HEK293 (cell line): ENCODE data around the gene NEIL1.

ENCODE experiments used
- CTCF ChIP-seq: fragments of 450-650 bp; formaldehyde crosslinking; IDR thresholded peaks from 2 replicates; pipeline ENCODE4 v1.5.1; 2016; ENCODE audit warnings: missing biosample characterization, missing genetic modification characterization
- GLI4 ChIP-seq: fragments of 450-650 bp; formaldehyde crosslinking; IDR thresholded peaks from 2 replicates; pipeline ENCODE4 v1.5.1; 2016; ENCODE audit warnings: missing biosample characterization, missing genetic modification characterization
- GLIS2 ChIP-seq: fragments of 450-650 bp; formaldehyde crosslinking; IDR thresholded peaks from 2 replicates; pipeline ENCODE4 v1.5.1; 2016; ENCODE audit warnings: missing biosample characterization, missing genetic modification characterization
- HIC1 ChIP-seq: fragments of 450-650 bp; formaldehyde crosslinking; IDR thresholded peaks from 2 replicates; pipeline ENCODE4 v1.5.1; 2016; ENCODE audit warnings: missing biosample characterization, missing genetic modification characterization
- IKZF3 ChIP-seq: fragments of 450-650 bp; IDR thresholded peaks from 2 replicates; pipeline ENCODE4 v1.5.0; 2018; ENCODE audit warnings: missing biosample characterization, mild to moderate bottlenecking, missing genetic modification characterization, moderate library complexity
- KLF10 ChIP-seq: fragments of 450-650 bp; IDR thresholded peaks from 2 replicates; pipeline ENCODE4 v1.5.1; 2018; ENCODE audit warnings: missing biosample characterization, mild to moderate bottlenecking, missing genetic modification characterization
- MEIS1 ChIP-seq: sonication (generic); formaldehyde crosslinking; IDR thresholded peaks from 2 replicates; pipeline ENCODE4 v1.8.1; 2022; ENCODE audit warnings: missing genetic modification reagents, mild to moderate bottlenecking, borderline replicate concordance
- MZF1 ChIP-seq: fragments of 450-650 bp; formaldehyde crosslinking; IDR thresholded peaks from 2 replicates; pipeline ENCODE4 v1.5.1; 2017; ENCODE audit warnings: missing biosample characterization, missing genetic modification characterization, borderline replicate concordance
- TCF7L2 ChIP-seq: IDR thresholded peaks from 2 replicates; pipeline ENCODE4 v1.6.1; 2011; ENCODE audit warnings: low read depth, mild to moderate bottlenecking, inconsistent platforms, low read length, moderate library complexity, borderline replicate concordance
- WT1 ChIP-seq: fragments of 450-650 bp; formaldehyde crosslinking; IDR thresholded peaks from 2 replicates; pipeline ENCODE4 v1.5.1; 2016; ENCODE audit warnings: missing biosample characterization, missing genetic modification characterization
- ZBTB20 ChIP-seq: fragments of 450-650 bp; formaldehyde crosslinking; IDR thresholded peaks from 2 replicates; pipeline ENCODE4 v1.5.1; 2016; ENCODE audit warnings: missing biosample characterization, missing genetic modification characterization
- ZFHX2 ChIP-seq: fragments of 450-650 bp; formaldehyde crosslinking; conservative IDR thresholded peaks from 2 replicates; pipeline ENCODE4 v1.5.1; 2016; ENCODE audit warnings: missing biosample characterization, missing genetic modification characterization
- ZIC2 ChIP-seq: fragments of 450-650 bp; formaldehyde crosslinking; IDR thresholded peaks from 2 replicates; pipeline ENCODE4 v1.5.1; 2016; ENCODE audit warnings: missing biosample characterization, missing genetic modification characterization
- ZNF112 ChIP-seq: fragments of 450-650 bp; formaldehyde crosslinking; IDR thresholded peaks from 2 replicates; pipeline ENCODE4 v1.5.0; 2017; ENCODE audit warnings: missing biosample characterization, missing genetic modification characterization
- ZNF121 ChIP-seq: fragments of 450-650 bp; formaldehyde crosslinking; IDR thresholded peaks from 2 replicates; pipeline ENCODE4 v1.5.1; 2016; ENCODE audit warnings: missing biosample characterization, missing genetic modification characterization
- ZNF132 ChIP-seq: fragments of 450-650 bp; formaldehyde crosslinking; IDR thresholded peaks from 2 replicates; pipeline ENCODE4 v1.5.1; 2017; ENCODE audit warnings: missing biosample characterization, missing genetic modification characterization, borderline replicate concordance
- ZNF146 ChIP-seq: fragments of 450-650 bp; formaldehyde crosslinking; IDR thresholded peaks from 2 replicates; pipeline ENCODE4 v1.5.1; 2016; ENCODE audit warnings: missing biosample characterization, missing genetic modification characterization
- ZNF148 ChIP-seq: fragments of 450-650 bp; formaldehyde crosslinking; IDR thresholded peaks from 2 replicates; pipeline ENCODE4 v1.5.0; 2017; ENCODE audit warnings: missing biosample characterization, missing genetic modification characterization, borderline replicate concordance
- ZNF157 ChIP-seq: fragments of 450-650 bp; formaldehyde crosslinking; IDR thresholded peaks from 2 replicates; pipeline ENCODE4 v1.5.1; 2016; ENCODE audit warnings: missing biosample characterization, missing genetic modification characterization
- ZNF174 ChIP-seq: fragments of 450-650 bp; formaldehyde crosslinking; IDR thresholded peaks from 2 replicates; pipeline ENCODE4 v1.5.0; 2017; ENCODE audit warnings: missing biosample characterization, mild to moderate bottlenecking, missing genetic modification characterization
- ZNF2 ChIP-seq: fragments of 450-650 bp; formaldehyde crosslinking; IDR thresholded peaks from 2 replicates; pipeline ENCODE4 v1.5.1; 2016; ENCODE audit warnings: missing biosample characterization, missing genetic modification characterization
- ZNF221 ChIP-seq: fragments of 450-650 bp; formaldehyde crosslinking; IDR thresholded peaks from 2 replicates; pipeline ENCODE4 v1.5.1; 2017; ENCODE audit warnings: missing biosample characterization, missing genetic modification characterization, borderline replicate concordance
- ZNF292 ChIP-seq: fragments of 450-650 bp; formaldehyde crosslinking; IDR thresholded peaks from 2 replicates; pipeline ENCODE4 v1.5.1; 2016; ENCODE audit warnings: low read depth, missing biosample characterization, missing genetic modification characterization, borderline replicate concordance
- ZNF366 ChIP-seq: fragments of 450-650 bp; formaldehyde crosslinking; conservative IDR thresholded peaks from 2 replicates; pipeline ENCODE4 v1.5.1; 2016; ENCODE audit warnings: missing biosample characterization, missing genetic modification characterization
- ZNF473 ChIP-seq: fragments of 450-650 bp; formaldehyde crosslinking; IDR thresholded peaks from 2 replicates; pipeline ENCODE4 v1.5.1; 2017; ENCODE audit warnings: missing biosample characterization, missing genetic modification characterization
- ZNF514 ChIP-seq: fragments of 450-650 bp; formaldehyde crosslinking; IDR thresholded peaks from 2 replicates; pipeline ENCODE4 v1.5.1; 2016; ENCODE audit warnings: missing biosample characterization, missing genetic modification characterization
- ZNF544 ChIP-seq: fragments of 450-650 bp; formaldehyde crosslinking; IDR thresholded peaks from 2 replicates; pipeline ENCODE4 v1.5.0; 2017; ENCODE audit warnings: missing biosample characterization, missing genetic modification characterization
- ZNF548 ChIP-seq: fragments of 450-650 bp; formaldehyde crosslinking; IDR thresholded peaks from 2 replicates; pipeline ENCODE4 v1.5.1; 2016; ENCODE audit warnings: missing biosample characterization, missing genetic modification characterization
- ZNF561 ChIP-seq: fragments of 450-650 bp; IDR thresholded peaks from 2 replicates; pipeline ENCODE4 v1.5.1; 2018; ENCODE audit warnings: missing biosample characterization, missing genetic modification characterization, borderline replicate concordance
- ZNF629 ChIP-seq: fragments of 450-650 bp; formaldehyde crosslinking; IDR thresholded peaks from 2 replicates; pipeline ENCODE4 v1.5.1; 2017; ENCODE audit warnings: missing biosample characterization, missing genetic modification characterization
- ZNF654 ChIP-seq: fragments of 450-650 bp; formaldehyde crosslinking; IDR thresholded peaks from 2 replicates; pipeline ENCODE4 v1.5.1; 2016; ENCODE audit warnings: low read depth, missing biosample characterization, missing genetic modification characterization
- ZNF664 ChIP-seq: fragments of 450-650 bp; formaldehyde crosslinking; IDR thresholded peaks from 2 replicates; pipeline ENCODE4 v1.5.1; 2016; ENCODE audit warnings: missing biosample characterization, missing genetic modification characterization
- ZNF670 ChIP-seq: fragments of 450-650 bp; formaldehyde crosslinking; IDR thresholded peaks from 2 replicates; pipeline ENCODE4 v1.5.1; 2016; ENCODE audit warnings: missing biosample characterization, missing genetic modification characterization, low read depth
- ZNF776 ChIP-seq: fragments of 450-650 bp; formaldehyde crosslinking; IDR thresholded peaks from 2 replicates; pipeline ENCODE4 v1.5.0; 2017; ENCODE audit warnings: missing biosample characterization, missing genetic modification characterization, borderline replicate concordance
- ZSCAN30 ChIP-seq: fragments of 450-650 bp; IDR thresholded peaks from 2 replicates; pipeline ENCODE4 v1.5.1; 2018; ENCODE audit warnings: missing biosample characterization, mild to moderate bottlenecking, missing genetic modification characterization, moderate library complexity

NEIL1 gene

DNA sequence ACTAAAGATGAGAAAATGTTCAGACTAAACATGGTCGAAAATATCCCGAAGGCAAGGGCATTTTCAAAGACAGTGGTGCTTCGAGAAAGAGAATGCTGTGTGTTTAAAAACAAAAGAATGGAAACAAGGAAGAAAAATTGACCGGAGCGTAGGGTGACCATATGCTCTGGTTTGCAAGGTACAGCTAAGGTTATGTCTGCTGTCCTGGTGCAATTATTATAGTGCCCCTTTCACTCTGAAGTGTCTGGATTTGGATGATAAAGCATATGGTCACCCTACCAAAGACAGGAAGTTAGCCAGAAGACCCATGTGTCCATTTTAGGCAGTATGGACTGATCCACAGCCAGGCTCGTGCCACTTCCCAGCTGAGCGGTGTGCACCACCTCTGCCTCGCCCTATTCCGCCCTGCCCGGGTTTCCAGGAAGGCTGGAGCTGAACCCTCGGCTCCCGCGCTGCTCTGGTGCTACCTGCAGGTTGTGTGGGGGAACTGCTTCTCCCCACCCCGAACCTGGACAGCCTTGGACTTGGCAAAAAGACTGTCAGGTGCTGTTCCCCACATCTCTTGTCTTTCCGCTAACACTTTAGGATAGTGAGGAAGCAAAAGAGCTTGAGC is 39.0 kb upstream of the NEIL1 start (continued):
- TF ChIP-seq KLF10 (tag by site-specific recombination) (no peak), WT1 (no peak), ZNF629 (tag by site-specific recombination) (no peak), TCF7L2 (no peak), ZSCAN30 (tag by site-specific recombination) (peak; percentile 55; the same call in 1 of the 2 replicates), ZNF664 (tag by site-specific recombination) (no peak), ZNF473 (tag by site-specific recombination) (no peak), ZNF544 (tag by site-specific recombination) (no peak), MEIS1 (no peak), ZNF148 (tag by site-specific recombination) (no peak), ZNF670 (tag by site-specific recombination) (no peak), ZNF654 (tag by site-specific recombination) (peak; percentile 80), HIC1 (tag by site-specific recombination) (no peak), ZNF121 (tag by site-specific recombination) (no peak), ZNF157 (no peak), ZIC2 (no peak), MZF1 (no peak), ZNF146 (tag by site-specific recombination) (no peak), ZFHX2 (no peak), ZBTB20 (peak; percentile 46; the same call in 1 of the 2 replicates), ZNF776 (no peak), ZNF132 (tag by site-specific recombination) (no peak), ZNF366 (tag by site-specific recombination) (0 out of 2 replicates have a peak, but pooled peaks have one; percentile 12), CTCF (tag by site-specific recombination) (peak; percentile 89), ZNF514 (tag by site-specific recombination) (no peak), ZNF548 (tag by site-specific recombination) (no peak), ZNF174 (tag by site-specific recombination) (no peak), ZNF112 (tag by site-specific recombination) (no peak), ZNF561 (no peak), ZNF221 (no peak), GLI4 (tag by site-specific recombination) (no peak), ZNF292 (tag by site-specific recombination) (no peak), IKZF3 (peak; percentile 39; the same call in 1 of the 2 replicates), GLIS2 (tag by site-specific recombination) (no peak), ZNF2 (peak; percentile 30; the same call in 1 of the 2 replicates)
